Putamen (tissue), 1 donor: ENCODE data around the gene STAT4.

Experiments
- DNase-seq: peaks from one replicate; pipeline ENCODE4 v3.0.0-alpha.2; 2016; ENCODE audit warnings: low spot score

STAT4 gene

GRCh38 chr2:190994148-190994547, 156.6 kb downstream of the STAT4 start:
- no peak for DNase-seq

GRCh38 chr2:190993292-190993643, 157.5 kb downstream of the STAT4 start:
- no peak for DNase-seq

- DNase-seq, result no peak
Observed at GRCh38 chr2:190990132-190990531, 160.7 kb downstream of the STAT4 start.

- DNase-seq, result no peak
Observed at GRCh38 chr2:190988910-190989309, 161.9 kb downstream of the STAT4 start.

GRCh38 chr2:190987938-190988337, 162.9 kb downstream of the STAT4 start:
- no peak for DNase-seq

- no peak for DNase-seq
Observed at GRCh38 chr2:190987116-190987515, 163.7 kb downstream of the STAT4 start.

- no peak for DNase-seq
Observed at GRCh38 chr2:190986221-190986953, 164.4 kb downstream of the STAT4 start.

GRCh38 chr2:190984595-190984994, 166.2 kb downstream of the STAT4 start:
- DNase-seq, result no peak

- no peak for DNase-seq
Observed at GRCh38 chr2:190982262-190983034, 168.3 kb downstream of the STAT4 start.

GRCh38 chr2:190981733-190982132, 169.1 kb downstream of the STAT4 start:
- DNase-seq, result no peak

GRCh38 chr2:190981333-190981732, 169.5 kb downstream of the STAT4 start:
- no peak for DNase-seq

- no peak for DNase-seq
Observed at GRCh38 chr2:190980630-190981209, 170.1 kb downstream of the STAT4 start.

GRCh38 chr2:190979906-190980629, 170.7 kb downstream of the STAT4 start:
- no peak for DNase-seq
